GM13977 (cell line): ENCODE measurements around the gene GATAD2A.
"Not testable (repeated sequence)": the region's sequence is repeated elsewhere in the genome, so short reads cannot be mapped to it uniquely, and the experiment has no call there.

Experiments used
- DNase-seq: peaks from one replicate; pipeline ENCODE4 v3.0.0; 2012; ENCODE audit warnings: low spot score
- in situ Hi-C: fragments of 300-500 bp; cut with MboI; formaldehyde crosslinking; loops from one replicate; pipeline ENCODE4 v1.12.0; 2022; ENCODE audit warnings: low sequenced_read_pairs, low pct_unique_long_range_greater_than_20kb, mixed read lengths, inconsistent platforms; ENCODE audit not compliant: unreplicated experiment
- TF ChIP-seq, protein P1 (sequence below): IDR thresholded peaks from 2 replicates; pipeline ENCODE4 v1.5.1; 2012; ENCODE audit warnings: mild to moderate bottlenecking, control low read depth; ENCODE audit not compliant: insufficient read depth; ENCODE audit errors: extremely low read depth, missing control alignments

The GATAD2A gene

DNA sequence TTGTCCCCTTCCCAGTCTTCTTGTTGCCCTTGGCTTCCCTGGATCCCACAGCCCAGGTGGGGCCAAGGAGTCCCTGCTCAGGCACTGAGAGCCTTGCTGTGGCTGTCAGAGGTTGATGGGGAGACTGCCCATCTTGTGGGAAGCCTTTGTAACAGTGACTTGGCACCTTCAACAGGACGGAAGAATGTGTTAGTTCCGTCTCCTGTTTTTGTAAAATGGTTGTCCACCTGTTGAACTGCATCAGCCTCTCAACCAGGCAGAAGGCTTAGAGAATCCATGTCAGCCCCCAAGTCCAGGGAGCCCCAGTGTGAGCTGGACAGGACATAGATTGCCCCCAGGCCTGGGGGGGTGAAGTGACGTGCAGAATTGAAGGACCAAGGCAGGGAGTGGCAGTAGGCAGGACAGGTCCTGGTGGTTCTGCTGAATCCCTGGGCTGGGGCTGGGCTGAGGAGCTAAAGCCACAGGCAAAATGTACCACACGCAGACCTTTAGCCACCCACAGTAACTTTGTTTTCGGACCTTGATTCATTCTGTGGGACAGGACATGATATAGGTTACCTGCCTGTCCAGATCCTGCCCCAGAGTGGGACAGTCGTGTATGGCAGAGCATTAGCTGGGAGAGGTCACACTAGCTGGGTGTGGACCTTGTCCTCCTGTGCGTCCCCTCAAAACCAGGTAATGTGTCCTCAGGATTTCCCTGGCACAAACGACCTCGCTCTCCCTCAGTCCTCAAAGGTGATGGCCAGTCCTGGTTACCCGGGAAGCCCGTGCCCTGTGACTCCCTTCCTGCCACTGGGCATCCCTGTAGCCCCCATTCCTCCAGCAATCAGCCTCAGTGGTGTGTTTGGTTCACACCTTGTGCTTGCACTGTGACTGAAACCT lies 47.0 kb downstream of the GATAD2A start:
- no peak for DNase-seq
- TF ChIP-seq, protein P1, sequence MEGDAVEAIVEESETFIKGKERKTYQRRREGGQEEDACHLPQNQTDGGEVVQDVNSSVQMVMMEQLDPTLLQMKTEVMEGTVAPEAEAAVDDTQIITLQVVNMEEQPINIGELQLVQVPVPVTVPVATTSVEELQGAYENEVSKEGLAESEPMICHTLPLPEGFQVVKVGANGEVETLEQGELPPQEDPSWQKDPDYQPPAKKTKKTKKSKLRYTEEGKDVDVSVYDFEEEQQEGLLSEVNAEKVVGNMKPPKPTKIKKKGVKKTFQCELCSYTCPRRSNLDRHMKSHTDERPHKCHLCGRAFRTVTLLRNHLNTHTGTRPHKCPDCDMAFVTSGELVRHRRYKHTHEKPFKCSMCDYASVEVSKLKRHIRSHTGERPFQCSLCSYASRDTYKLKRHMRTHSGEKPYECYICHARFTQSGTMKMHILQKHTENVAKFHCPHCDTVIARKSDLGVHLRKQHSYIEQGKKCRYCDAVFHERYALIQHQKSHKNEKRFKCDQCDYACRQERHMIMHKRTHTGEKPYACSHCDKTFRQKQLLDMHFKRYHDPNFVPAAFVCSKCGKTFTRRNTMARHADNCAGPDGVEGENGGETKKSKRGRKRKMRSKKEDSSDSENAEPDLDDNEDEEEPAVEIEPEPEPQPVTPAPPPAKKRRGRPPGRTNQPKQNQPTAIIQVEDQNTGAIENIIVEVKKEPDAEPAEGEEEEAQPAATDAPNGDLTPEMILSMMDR = no peak
- in situ Hi-C loops = no loop called here

DNA sequence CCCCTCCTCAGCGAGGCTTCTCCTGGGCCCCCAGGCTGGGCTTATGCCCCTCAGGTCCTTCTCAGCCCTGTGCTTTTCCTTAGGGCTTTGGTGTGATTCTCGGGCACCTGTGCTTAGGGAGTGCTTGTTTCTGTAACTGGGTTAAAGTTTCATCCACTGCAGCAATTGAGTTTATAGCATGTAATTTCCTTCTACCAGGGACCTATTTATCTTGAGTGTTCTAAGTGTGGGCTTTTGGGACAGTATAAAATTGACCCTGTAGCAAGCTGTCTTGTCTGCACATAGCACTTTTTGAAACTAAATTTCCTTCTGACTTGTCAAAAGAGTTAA lies 47.6 kb downstream of the GATAD2A start:
- TF ChIP-seq, protein P1 = no peak
- in situ Hi-C loops = no loop called here
- no peak for DNase-seq

DNA sequence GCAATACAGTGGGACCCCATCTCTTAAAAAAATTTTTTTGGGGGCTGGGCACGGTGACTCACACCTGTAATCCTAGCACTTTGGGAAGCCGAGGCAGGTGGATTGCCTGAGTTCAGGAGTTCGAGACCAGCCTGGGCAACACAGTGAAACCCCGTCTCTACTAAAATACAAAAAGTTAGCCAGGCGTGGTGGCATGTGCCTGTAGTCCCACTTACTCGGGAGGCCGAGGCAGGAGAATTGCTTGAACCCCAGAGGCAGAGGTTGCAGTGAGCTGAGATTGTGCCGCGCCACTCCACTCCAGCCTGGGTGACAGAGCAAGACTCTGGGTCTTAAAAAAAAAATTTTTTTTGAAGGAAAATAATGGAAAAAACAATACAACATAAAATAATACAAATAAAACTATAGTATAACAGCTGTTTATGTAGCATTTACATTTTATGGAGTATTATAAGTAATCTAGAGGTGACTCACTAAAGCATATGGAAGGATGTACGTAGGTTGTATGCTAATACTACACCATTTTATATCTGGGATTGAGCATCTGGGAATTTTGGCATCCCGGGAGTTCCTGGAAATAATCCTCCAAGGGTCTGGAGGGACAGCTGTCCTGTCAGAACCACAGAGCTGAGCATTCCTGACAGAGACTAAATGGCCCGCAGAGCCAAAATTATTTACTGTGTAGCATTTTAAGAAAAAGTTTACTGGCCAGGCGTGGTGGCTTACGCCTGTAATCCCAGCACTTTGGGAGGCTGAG lies 49.9 kb downstream of the GATAD2A start:
- in situ Hi-C loops = not testable (repeated sequence)

DNA sequence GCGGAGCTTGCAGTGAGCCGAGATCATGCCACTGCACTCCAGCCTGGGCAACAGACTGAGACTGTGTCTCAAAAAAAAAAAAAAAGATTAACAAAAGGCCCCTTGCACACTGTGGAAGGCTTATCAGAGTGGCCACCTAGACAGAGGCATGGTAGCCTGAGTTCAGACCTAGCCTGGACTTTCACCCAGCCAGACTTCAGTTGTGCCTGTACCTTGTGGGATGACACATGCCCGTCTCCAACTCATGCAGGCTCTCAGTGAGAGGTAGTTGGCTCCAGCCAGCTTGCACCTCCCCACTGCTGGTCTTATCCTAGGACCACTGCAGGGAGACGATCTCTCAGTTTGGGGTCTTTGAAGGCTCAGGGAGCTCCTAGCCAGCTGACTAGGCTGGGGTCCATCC lies 52.2 kb downstream of the GATAD2A start:
- TF ChIP-seq, protein P1 = no peak
- in situ Hi-C loops = no loop called here
- no peak for DNase-seq

More for the DNA sequence above, 49.9 kb downstream of the GATAD2A start:
- DNase-seq = not testable (repeated sequence)

DNA sequence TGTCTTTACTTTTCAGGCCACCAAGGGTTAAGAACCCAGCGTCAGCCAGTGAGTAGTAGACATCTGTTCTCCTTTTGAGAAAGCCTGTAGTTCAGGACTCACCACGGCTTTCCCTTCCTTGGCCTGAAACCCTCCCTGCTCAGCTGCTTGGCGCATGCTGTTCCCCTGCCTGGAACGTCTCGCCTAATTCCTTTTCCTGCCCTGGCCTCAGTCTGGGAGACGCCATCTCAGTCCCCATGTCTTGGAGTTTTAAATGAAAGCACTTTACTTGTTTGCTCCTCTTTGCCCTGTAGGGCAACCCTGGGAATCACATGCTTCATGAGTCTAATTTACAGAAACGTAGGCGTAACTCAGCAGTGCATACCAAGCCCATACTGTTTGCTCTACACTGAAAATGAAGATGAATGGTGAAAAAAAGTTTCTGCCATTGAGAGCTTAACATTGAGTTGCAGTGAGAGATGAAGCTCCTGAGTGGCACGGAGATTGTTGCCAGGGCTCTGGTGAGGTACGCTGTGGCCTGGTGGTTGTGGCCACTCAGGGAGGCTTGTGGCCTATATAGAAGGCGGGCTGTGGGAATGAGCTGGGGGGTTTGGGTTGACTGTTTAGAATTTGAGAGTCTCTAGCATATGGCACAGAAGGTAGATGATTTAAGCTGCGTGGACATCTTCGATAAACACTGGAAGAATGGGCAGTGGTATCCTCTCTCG lies 52.8 kb downstream of the GATAD2A start:
- in situ Hi-C loops = no loop called here
- TF ChIP-seq, protein P1 = no peak
- DNase-seq = no peak

DNA sequence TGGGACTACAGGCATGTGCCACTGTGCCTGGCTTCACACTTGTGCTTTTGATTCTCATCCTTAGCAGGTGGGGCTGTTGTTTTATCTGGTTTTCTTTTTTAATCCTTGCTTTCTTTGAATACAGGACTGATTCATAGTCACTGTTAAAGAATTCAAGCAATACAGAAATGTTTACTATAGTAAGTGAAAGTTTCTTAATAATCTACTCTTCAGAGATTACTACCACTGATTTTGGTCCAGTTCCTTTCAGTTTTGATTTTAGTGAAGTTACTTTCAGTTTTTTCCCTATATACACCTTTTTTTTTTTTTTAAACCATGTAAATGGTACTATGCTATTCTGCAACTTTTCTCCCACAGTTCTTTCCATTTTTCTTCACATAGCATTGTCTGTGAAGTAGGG lies 53.6 kb downstream of the GATAD2A start:
- peak; percentile 66 for DNase-seq
- in situ Hi-C loops = no loop called here
- TF ChIP-seq, protein P1 = no peak
